ENCODE results near the gene WNK3. TPM values are rescaled to one million over a fixed set of nuclear protein-coding genes. Genes with fewer than 3 reads are reported as not detected.

The WNK3 gene
- total and polyA plus RNA-seq, 2 experiments from 2014 or later = 27.6 to 57.5 TPM

DNA sequence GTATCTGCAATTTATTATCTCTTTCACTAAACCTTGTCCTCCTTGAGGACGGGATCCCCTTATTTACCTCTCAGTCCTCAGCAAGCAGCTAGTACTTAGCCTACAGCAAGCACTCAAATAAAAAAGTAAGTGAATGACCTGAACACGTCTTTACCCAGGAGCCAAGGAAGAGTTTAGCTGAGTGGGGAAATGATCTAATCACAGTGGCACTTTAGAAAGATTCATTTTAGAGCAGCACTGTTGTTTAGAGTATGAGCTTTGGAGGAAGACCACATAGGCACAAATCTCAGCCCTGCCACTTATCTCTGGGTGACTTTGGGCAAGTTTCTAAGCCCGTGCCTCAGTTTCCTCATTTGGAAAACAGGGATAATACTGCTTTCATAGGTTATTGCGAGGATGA, 177.4 kb downstream of the WNK3 start:
- peaks cover 32% of the 10 kb centered on the region for H3K4me1 Mint-ChIP-seq
- no peaks in the 10 kb centered on the region for H3K36me3 ChIP-seq (ENCODE audit: insufficient read depth)
- H3K36me3 Mint-ChIP-seq (ENCODE audit: low read depth) = peaks cover 7% of the 10 kb centered on the region; the same call in 2 of the 3 replicates
- peaks cover 11% of the 10 kb centered on the region for H3K4me1 ChIP-seq (ENCODE audit: insufficient read depth)
- peak overlapping the region; percentile 82 for H3K4me2 ChIP-seq
- H3K27me3 Mint-ChIP-seq (ENCODE audit: insufficient read depth, low read depth, poor library complexity) = no peaks in the 10 kb centered on the region
- peak overlapping the region; percentile 67 for H3K4me3 ChIP-seq
- H3K9me2 ChIP-seq (ENCODE audit: insufficient read depth) = no peaks in the 10 kb centered on the region
- H3K9me3 Mint-ChIP-seq = no peaks in the 10 kb centered on the region
- no peak overlapping the region for H2AFZ ChIP-seq
- TF ChIP-seq, protein P1, sequence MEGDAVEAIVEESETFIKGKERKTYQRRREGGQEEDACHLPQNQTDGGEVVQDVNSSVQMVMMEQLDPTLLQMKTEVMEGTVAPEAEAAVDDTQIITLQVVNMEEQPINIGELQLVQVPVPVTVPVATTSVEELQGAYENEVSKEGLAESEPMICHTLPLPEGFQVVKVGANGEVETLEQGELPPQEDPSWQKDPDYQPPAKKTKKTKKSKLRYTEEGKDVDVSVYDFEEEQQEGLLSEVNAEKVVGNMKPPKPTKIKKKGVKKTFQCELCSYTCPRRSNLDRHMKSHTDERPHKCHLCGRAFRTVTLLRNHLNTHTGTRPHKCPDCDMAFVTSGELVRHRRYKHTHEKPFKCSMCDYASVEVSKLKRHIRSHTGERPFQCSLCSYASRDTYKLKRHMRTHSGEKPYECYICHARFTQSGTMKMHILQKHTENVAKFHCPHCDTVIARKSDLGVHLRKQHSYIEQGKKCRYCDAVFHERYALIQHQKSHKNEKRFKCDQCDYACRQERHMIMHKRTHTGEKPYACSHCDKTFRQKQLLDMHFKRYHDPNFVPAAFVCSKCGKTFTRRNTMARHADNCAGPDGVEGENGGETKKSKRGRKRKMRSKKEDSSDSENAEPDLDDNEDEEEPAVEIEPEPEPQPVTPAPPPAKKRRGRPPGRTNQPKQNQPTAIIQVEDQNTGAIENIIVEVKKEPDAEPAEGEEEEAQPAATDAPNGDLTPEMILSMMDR (conservative IDR thresholded peaks at IDR 0.05; ENCODE audit: low read depth in 2 of 2) = no peak
- TF ChIP-seq, protein P2, sequence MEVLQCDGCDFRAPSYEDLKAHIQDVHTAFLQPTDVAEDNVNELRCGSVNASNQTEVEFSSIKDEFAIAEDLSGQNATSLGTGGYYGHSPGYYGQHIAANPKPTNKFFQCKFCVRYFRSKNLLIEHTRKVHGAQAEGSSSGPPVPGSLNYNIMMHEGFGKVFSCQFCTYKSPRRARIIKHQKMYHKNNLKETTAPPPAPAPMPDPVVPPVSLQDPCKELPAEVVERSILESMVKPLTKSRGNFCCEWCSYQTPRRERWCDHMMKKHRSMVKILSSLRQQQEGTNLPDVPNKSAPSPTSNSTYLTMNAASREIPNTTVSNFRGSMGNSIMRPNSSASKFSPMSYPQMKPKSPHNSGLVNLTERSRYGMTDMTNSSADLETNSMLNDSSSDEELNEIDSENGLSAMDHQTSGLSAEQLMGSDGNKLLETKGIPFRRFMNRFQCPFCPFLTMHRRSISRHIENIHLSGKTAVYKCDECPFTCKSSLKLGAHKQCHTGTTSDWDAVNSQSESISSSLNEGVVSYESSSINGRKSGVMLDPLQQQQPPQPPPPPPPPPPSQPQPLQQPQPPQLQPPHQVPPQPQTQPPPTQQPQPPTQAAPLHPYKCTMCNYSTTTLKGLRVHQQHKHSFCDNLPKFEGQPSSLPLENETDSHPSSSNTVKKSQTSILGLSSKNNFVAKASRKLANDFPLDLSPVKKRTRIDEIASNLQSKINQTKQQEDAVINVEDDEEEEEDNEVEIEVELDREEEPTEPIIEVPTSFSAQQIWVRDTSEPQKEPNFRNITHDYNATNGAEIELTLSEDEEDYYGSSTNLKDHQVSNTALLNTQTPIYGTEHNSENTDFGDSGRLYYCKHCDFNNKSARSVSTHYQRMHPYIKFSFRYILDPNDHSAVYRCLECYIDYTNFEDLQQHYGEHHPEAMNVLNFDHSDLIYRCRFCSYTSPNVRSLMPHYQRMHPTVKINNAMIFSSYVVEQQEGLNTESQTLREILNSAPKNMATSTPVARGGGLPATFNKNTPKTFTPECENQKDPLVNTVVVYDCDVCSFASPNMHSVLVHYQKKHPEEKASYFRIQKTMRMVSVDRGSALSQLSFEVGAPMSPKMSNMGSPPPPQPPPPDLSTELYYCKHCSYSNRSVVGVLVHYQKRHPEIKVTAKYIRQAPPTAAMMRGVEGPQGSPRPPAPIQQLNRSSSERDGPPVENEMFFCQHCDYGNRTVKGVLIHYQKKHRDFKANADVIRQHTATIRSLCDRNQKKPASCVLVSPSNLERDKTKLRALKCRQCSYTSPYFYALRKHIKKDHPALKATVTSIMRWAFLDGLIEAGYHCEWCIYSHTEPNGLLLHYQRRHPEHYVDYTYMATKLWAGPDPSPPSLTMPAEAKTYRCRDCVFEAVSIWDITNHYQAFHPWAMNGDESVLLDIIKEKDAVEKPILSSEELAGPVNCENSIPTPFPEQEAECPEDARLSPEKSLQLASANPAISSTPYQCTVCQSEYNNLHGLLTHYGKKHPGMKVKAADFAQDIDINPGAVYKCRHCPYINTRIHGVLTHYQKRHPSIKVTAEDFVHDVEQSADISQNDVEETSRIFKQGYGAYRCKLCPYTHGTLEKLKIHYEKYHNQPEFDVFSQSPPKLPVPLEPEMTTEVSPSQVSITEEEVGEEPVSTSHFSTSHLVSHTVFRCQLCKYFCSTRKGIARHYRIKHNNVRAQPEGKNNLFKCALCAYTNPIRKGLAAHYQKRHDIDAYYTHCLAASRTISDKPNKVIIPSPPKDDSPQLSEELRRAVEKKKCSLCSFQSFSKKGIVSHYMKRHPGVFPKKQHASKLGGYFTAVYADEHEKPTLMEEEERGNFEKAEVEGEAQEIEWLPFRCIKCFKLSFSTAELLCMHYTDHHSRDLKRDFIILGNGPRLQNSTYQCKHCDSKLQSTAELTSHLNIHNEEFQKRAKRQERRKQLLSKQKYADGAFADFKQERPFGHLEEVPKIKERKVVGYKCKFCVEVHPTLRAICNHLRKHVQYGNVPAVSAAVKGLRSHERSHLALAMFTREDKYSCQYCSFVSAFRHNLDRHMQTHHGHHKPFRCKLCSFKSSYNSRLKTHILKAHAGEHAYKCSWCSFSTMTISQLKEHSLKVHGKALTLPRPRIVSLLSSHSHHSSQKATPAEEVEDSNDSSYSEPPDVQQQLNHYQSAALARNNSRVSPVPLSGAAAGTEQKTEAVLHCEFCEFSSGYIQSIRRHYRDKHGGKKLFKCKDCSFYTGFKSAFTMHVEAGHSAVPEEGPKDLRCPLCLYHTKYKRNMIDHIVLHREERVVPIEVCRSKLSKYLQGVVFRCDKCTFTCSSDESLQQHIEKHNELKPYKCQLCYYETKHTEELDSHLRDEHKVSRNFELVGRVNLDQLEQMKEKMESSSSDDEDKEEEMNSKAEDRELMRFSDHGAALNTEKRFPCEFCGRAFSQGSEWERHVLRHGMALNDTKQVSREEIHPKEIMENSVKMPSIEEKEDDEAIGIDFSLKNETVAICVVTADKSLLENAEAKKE (CRISPR knock-in tag; IDR thresholded peaks at IDR 0.05) = no peak
- TF ChIP-seq EZH2phosphoT487 (IDR thresholded peaks at IDR 0.05; ENCODE audit: unreplicated experiment) (no peak), ZNF331 (CRISPR knock-in tag; IDR thresholded peaks at IDR 0.05; ENCODE audit: low read depth) (no peak), EZH2 (IDR thresholded peaks at IDR 0.05; ENCODE audit: low read depth, unreplicated experiment) (no peak), STAT1 (IDR thresholded peaks at IDR 0.05; ENCODE audit: unreplicated experiment) (no peak), JUNB (IDR thresholded peaks at IDR 0.05; ENCODE audit: unreplicated experiment) (no peak), POLR2AphosphoS5 (IDR thresholded peaks at IDR 0.05; ENCODE audit: low read depth) (no peak), CREB1 (CRISPR knock-in tag; IDR thresholded peaks at IDR 0.05; ENCODE audit: low read depth) (no peak), NANOG (IDR thresholded peaks at IDR 0.05; ENCODE audit: borderline replicate concordance) (no peak), ZNF114 (CRISPR knock-in tag; IDR thresholded peaks at IDR 0.05) (no peak)
- TF ChIP-seq, protein P3, sequence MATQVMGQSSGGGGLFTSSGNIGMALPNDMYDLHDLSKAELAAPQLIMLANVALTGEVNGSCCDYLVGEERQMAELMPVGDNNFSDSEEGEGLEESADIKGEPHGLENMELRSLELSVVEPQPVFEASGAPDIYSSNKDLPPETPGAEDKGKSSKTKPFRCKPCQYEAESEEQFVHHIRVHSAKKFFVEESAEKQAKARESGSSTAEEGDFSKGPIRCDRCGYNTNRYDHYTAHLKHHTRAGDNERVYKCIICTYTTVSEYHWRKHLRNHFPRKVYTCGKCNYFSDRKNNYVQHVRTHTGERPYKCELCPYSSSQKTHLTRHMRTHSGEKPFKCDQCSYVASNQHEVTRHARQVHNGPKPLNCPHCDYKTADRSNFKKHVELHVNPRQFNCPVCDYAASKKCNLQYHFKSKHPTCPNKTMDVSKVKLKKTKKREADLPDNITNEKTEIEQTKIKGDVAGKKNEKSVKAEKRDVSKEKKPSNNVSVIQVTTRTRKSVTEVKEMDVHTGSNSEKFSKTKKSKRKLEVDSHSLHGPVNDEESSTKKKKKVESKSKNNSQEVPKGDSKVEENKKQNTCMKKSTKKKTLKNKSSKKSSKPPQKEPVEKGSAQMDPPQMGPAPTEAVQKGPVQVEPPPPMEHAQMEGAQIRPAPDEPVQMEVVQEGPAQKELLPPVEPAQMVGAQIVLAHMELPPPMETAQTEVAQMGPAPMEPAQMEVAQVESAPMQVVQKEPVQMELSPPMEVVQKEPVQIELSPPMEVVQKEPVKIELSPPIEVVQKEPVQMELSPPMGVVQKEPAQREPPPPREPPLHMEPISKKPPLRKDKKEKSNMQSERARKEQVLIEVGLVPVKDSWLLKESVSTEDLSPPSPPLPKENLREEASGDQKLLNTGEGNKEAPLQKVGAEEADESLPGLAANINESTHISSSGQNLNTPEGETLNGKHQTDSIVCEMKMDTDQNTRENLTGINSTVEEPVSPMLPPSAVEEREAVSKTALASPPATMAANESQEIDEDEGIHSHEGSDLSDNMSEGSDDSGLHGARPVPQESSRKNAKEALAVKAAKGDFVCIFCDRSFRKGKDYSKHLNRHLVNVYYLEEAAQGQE (IDR thresholded peaks at IDR 0.05; ENCODE audit: unreplicated experiment) = no peak
- TF ChIP-seq, protein P4, sequence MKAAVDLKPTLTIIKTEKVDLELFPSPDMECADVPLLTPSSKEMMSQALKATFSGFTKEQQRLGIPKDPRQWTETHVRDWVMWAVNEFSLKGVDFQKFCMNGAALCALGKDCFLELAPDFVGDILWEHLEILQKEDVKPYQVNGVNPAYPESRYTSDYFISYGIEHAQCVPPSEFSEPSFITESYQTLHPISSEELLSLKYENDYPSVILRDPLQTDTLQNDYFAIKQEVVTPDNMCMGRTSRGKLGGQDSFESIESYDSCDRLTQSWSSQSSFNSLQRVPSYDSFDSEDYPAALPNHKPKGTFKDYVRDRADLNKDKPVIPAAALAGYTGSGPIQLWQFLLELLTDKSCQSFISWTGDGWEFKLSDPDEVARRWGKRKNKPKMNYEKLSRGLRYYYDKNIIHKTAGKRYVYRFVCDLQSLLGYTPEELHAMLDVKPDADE (IDR thresholded peaks at IDR 0.05) = no peak
- no peaks in the 10 kb centered on the region for H3K27me3 ChIP-seq (ENCODE audit: insufficient read depth)
- ATAC-seq = no peak
- no peaks in the 10 kb centered on the region for H3F3A ChIP-seq (replicated peaks; ENCODE audit: low read depth)
- H3K27ac ChIP-seq (ENCODE audit: low read depth) = no peak overlapping the region
- H4K20me1 ChIP-seq (replicated peaks; ENCODE audit: insufficient read depth) = no peaks in the 10 kb centered on the region; the same call in 1 of the 2 replicates
- peak overlapping the region; percentile 80 for H3K4me3 Mint-ChIP-seq
- DNase-seq (ENCODE audit: low spot score) = no peak
- no peak overlapping the region for H3K27ac Mint-ChIP-seq
- H3K79me2 ChIP-seq (replicated peaks; ENCODE audit: insufficient read depth) = peaks cover 70% of the 10 kb centered on the region
